GM23248 (cell line): ENCODE results near the gene CD8A. TPM values are rescaled to one million over a fixed set of nuclear protein-coding genes. Genes with fewer than 3 reads are reported as not detected.

ENCODE experiments used
- DNase-seq: peaks from one replicate; pipeline ENCODE4 v3.0.0-alpha.2; 2015
- H2AFZ ChIP-seq: fragments of 200-600 bp; sonication (generic); 2 replicates; pipeline ENCODE4 v1.6.1; 2016; ENCODE audit warnings: antibody characterized with exemption
- H3F3A ChIP-seq: fragments of 200-600 bp; sonication (generic); 2 replicates; pipeline ENCODE4 v1.6.1; 2016; ENCODE audit warnings: mild to moderate bottlenecking, antibody characterized with exemption, mixed run types; ENCODE audit not compliant: insufficient read depth
- H3K27ac ChIP-seq: fragments of 200-600 bp; sonication (generic); 2 replicates; pipeline ENCODE4 v1.5.1; 2016; ENCODE audit warnings: mild to moderate bottlenecking
- H3K27me3 ChIP-seq: fragments of 200-600 bp; sonication (generic); replicated peaks from 2 replicates; pipeline ENCODE4 v1.6.1; 2016; ENCODE audit warnings: mild to moderate bottlenecking; ENCODE audit not compliant: insufficient read depth
- H3K36me3 ChIP-seq: fragments of 200-600 bp; sonication (generic); 2 replicates; pipeline ENCODE4 v1.6.1; 2016; ENCODE audit warnings: low read depth, mild to moderate bottlenecking
- H3K4me1 ChIP-seq: fragments of 200-600 bp; sonication (generic); 2 replicates; pipeline ENCODE4 v1.6.1; 2016; ENCODE audit warnings: mild to moderate bottlenecking; ENCODE audit not compliant: insufficient read depth
- H3K4me2 ChIP-seq: fragments of 200-600 bp; sonication (generic); one replicate; pipeline ENCODE4 v1.6.1; 2016; ENCODE audit warnings: mild to moderate bottlenecking; ENCODE audit not compliant: unreplicated experiment
- H3K4me3 ChIP-seq: fragments of 200-600 bp; sonication (generic); 2 replicates; pipeline ENCODE4 v1.5.1; 2016; ENCODE audit warnings: mild to moderate bottlenecking
- H3K79me2 ChIP-seq: fragments of 200-600 bp; sonication (generic); 2 replicates; pipeline ENCODE4 v1.6.1; 2016; ENCODE audit warnings: mild to moderate bottlenecking; ENCODE audit not compliant: insufficient read depth
- H3K9ac ChIP-seq: fragments of 200-600 bp; sonication (generic); 2 replicates; pipeline ENCODE4 v1.6.1; 2016; ENCODE audit warnings: mild to moderate bottlenecking
- H3K9me2 ChIP-seq: fragments of 200-600 bp; sonication (generic); 2 replicates; pipeline ENCODE4 v1.6.1; 2016; ENCODE audit warnings: mixed run types, mild to moderate bottlenecking, moderate library complexity; ENCODE audit not compliant: insufficient read depth
- H3K9me3 ChIP-seq: fragments of 200-600 bp; sonication (generic); one replicate; pipeline ENCODE4 v1.6.1; 2017; ENCODE audit warnings: low read depth
- H4K20me1 ChIP-seq: fragments of 200-600 bp; sonication (generic); 2 replicates; pipeline ENCODE4 v1.6.0; 2016; ENCODE audit not compliant: insufficient read depth
- EZH2 ChIP-seq: fragments of 200-600 bp; sonication (generic); IDR thresholded peaks from 2 replicates; pipeline ENCODE4 v1.6.1; 2018; ENCODE audit warnings: antibody characterized with exemption, mild to moderate bottlenecking; ENCODE audit not compliant: insufficient read depth, poor library complexity, severe bottlenecking
- EZH2phosphoT487 ChIP-seq: fragments of 200-600 bp; sonication (generic); IDR thresholded peaks from 2 replicates; pipeline ENCODE4 v1.6.1; 2018; ENCODE audit warnings: antibody characterized with exemption, moderate library complexity, mild to moderate bottlenecking, low read depth; ENCODE audit not compliant: insufficient read depth
- WGBS, 2 experiments: methylation state at CpG; one replicate each; pipeline ENCODE4 v1.1.6; 2015 to 2017; ENCODE audit warnings: low lambda C conversion rate in 2 of 2, low coverage in 1 of 2; ENCODE audit errors: missing lambda C conversion rate in 2 of 2; 5-methylcytosine and 5-hydroxymethylcytosine counted together
- in situ Hi-C: fragments of 300-500 bp; cut with MboI; formaldehyde crosslinking; loops from 2 replicates; pipeline ENCODE4 v1.15.0; 2020
- polyA plus RNA-seq: library from polyadenylated mRNA; unstranded; fragments of >200 nt; fragmentation: Nextera tagmentation; extraction: Ambion mirVana; gene quantifications from 2 replicates; pipeline ENCODE4 v1.2.1, GENCODE V29; 2016
- total RNA-seq: library from RNA; depleted of rRNA; stranded (reverse); fragments of >200 nt; shearing (Covaris generic); gene quantifications from 2 replicates; pipeline ENCODE4 v1.2.3, GENCODE V29; 2014

The CD8A gene
- total and polyA plus RNA-seq, 2 experiments from 2014 or later, result 0.86 TPM; not detected in 1

DNA sequence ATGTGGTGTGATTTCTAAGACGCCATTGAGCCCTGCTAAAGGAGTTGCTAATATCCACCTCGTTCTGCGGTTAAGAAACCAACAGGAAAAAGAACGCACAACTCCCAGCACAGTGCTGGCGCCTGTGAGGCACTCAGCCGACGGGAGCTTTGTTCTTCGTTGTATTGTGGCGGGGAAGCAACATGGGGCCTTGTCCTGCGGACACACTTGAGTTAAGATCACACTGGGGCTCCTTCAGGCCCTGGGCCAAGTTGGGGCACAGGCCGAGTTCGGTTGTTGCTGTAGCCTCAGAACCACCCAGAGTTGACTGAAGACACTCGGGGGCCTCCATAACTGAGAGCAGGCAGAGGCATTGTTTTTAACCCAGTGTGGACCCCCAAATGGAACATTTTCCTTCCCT lies 30.6 kb upstream of the CD8A start:
- Histone ChIP-seq H3K4me2 (no peak overlapping the region), H3K9me3 (no peaks in the 10 kb centered on the region)

DNA sequence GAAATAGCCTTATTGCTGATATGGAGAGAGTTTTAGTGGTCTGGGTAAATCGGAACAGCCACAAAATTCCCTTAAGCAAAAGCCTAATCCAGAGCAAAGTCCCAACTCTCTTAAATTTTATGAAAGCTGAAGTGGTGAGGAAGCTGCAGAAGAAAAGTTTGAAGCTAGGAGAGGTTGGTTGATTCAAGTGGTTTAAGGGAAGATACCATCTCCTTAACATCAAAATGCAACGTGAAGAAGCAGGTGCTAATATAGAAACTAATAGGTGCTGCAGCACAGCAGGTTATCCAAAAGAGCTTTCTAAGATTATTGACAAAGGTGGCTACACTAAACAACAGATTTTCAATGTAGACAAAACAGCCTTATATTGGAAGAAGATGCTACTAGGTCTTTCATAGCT lies 28.2 kb upstream of the CD8A start:
- no peak for DNase-seq
- Histone ChIP-seq H3K4me1 (no peaks in the 10 kb centered on the region), H3K9ac (no peak overlapping the region), H3K27me3 (peaks cover 35% of the 10 kb centered on the region), H3K4me2 (no peak overlapping the region), H2AFZ (no peak overlapping the region), H3K9me3 (no peaks in the 10 kb centered on the region), H3K36me3 (no peaks in the 10 kb centered on the region), H4K20me1 (no peaks in the 10 kb centered on the region), H3K27ac (no peak overlapping the region), H3K9me2 (no peaks in the 10 kb centered on the region), H3K79me2 (no peaks in the 10 kb centered on the region), H3K4me3 (no peak overlapping the region), H3F3A (no peaks in the 10 kb centered on the region)
- TF ChIP-seq EZH2phosphoT487 (no peak), EZH2 (no peak)
- WGBS, 2 experiments, result 65 to 89% methylated on average over 2 of the region's 2 CpGs
- in situ Hi-C loops, result no loop called here

More for the DNA sequence above, 30.6 kb upstream of the CD8A start:
- Histone ChIP-seq H3K4me1 (no peaks in the 10 kb centered on the region), H3K4me3 (no peak overlapping the region), H3K27me3 (peaks cover 33% of the 10 kb centered on the region), H3K79me2 (no peaks in the 10 kb centered on the region), H2AFZ (no peak overlapping the region), H4K20me1 (no peaks in the 10 kb centered on the region), H3K9me2 (no peaks in the 10 kb centered on the region), H3K27ac (no peak overlapping the region), H3K9ac (no peak overlapping the region), H3K36me3 (no peaks in the 10 kb centered on the region), H3F3A (no peaks in the 10 kb centered on the region)
- TF ChIP-seq EZH2 (no peak), EZH2phosphoT487 (no peak)
- WGBS, 2 experiments, result 75 to 78% methylated on average over 13 of the region's 13 CpGs
- in situ Hi-C loops, result no loop called here
- no peak for DNase-seq

DNA sequence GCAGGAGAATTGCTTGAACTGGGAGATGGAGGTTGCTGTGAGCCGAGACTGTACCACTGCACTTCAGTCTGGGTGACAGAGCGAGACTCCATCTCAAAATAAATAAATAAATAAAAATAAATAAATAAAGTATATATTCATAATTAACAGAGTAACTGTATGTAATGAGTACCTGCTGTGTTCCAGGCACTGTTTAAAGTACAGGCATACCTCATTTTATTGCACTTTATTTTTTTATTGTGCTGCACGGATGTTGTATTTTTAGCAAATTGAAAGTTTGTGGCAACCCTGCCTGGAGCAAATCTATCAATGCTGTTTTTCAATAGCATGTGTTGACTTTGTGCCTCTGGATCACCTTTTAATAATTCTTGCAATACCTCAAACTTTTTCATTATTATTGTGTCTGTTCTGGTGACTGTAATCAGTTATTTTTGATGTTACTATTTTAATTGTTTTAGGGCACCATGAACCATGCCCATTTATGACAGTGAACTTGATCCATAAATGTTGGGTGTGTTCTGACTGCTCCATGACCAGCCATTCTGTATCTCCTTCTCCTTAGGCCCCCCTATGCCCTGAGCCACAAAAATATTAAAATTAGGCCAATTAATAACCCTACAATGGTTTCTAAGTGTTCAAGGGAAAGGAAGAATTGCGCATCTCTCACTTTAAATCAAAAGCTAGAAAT lies 27.5 kb upstream of the CD8A start:
- Histone ChIP-seq H3K9me3 (no peaks in the 10 kb centered on the region), H3K4me1 (no peaks in the 10 kb centered on the region), H4K20me1 (no peaks in the 10 kb centered on the region), H3K79me2 (no peaks in the 10 kb centered on the region), H3K4me2 (no peak overlapping the region), H3K27me3 (peaks cover 35% of the 10 kb centered on the region), H3K4me3 (no peak overlapping the region), H2AFZ (no peak overlapping the region), H3K9ac (no peak overlapping the region), H3K36me3 (no peaks in the 10 kb centered on the region), H3K27ac (no peak overlapping the region), H3K9me2 (no peaks in the 10 kb centered on the region), H3F3A (no peaks in the 10 kb centered on the region)
- 66 to 72% methylated on average over 4 of the region's 4 CpGs for WGBS, 2 experiments
- DNase-seq, result no peak
- no peak for TF ChIP-seq EZH2
- no peak for TF ChIP-seq EZH2phosphoT487
- in situ Hi-C loops, result no loop called here

DNA sequence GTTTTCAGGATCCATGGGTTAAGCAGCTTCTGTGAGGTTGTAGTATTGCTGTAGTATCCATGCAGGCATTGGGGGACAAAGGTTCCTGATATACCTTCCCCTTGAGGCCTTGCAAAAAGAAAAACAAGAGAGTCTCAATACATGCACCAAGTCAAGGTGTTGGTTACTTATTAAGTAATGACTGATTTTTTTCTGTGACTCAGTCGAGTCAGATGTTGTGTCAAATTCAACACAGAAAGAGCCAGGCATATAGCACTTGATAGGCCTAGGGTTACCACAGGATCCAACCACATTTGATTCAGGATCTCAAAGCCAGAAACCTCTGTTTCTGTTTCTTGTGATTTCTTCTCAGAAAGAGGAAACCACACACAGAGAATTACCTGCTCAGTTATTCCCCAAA lies 24.9 kb upstream of the CD8A start:
- Histone ChIP-seq H3K27ac (no peak overlapping the region), H3K9me2 (no peaks in the 10 kb centered on the region), H3K4me3 (no peak overlapping the region), H3K4me2 (no peak overlapping the region), H3K9me3 (no peaks in the 10 kb centered on the region), H3K36me3 (no peaks in the 10 kb centered on the region), H3F3A (no peaks in the 10 kb centered on the region), H4K20me1 (no peaks in the 10 kb centered on the region), H3K4me1 (no peaks in the 10 kb centered on the region), H3K27me3 (peaks cover 51% of the 10 kb centered on the region), H2AFZ (no peak overlapping the region), H3K79me2 (no peaks in the 10 kb centered on the region), H3K9ac (no peak overlapping the region)
- DNase-seq, result no peak
- in situ Hi-C loops, result no loop called here
- 48 to 69% methylated on average over 1 of the region's 1 CpG for WGBS, 2 experiments
- no peak for TF ChIP-seq EZH2phosphoT487
- TF ChIP-seq EZH2, result no peak
